ENCODE measurements around the gene GALNT2.

The GALNT2 gene

GRCh38 chr1:230144010-230144614, 77.1 kb downstream of the GALNT2 start:
- Histone ChIP-seq H3K4me3 (ENCODE audit: low read length) (no peak overlapping the region), H3K27ac (ENCODE audit: low read length) (no peak overlapping the region), H3K4me2 (ENCODE audit: low read depth, low read length) (no peak overlapping the region), H4K20me1 (ENCODE audit: insufficient read depth, low read length) (no peaks in the 10 kb centered on the region), H2AFZ (ENCODE audit: low read length) (no peak overlapping the region), H3K9me2 (replicated peaks; ENCODE audit: insufficient read depth, low read length) (no peaks in the 10 kb centered on the region), H3K4me1 (ENCODE audit: low read length) (peaks cover 65% of the 10 kb centered on the region), H3K36me3 (replicated peaks; ENCODE audit: insufficient read depth, low read length) (no peaks in the 10 kb centered on the region), H3F3A (ENCODE audit: insufficient read depth, low read length) (peaks cover 35% of the 10 kb centered on the region), H3K79me2 (ENCODE audit: low read length) (peaks cover 99% of the 10 kb centered on the region), H3K27me3 (replicated peaks; ENCODE audit: insufficient read depth, low read length) (no peaks in the 10 kb centered on the region), H3K9me3 (replicated peaks; ENCODE audit: insufficient read depth, low read length) (no peaks in the 10 kb centered on the region), H3K9ac (ENCODE audit: low read length) (no peak overlapping the region)
- TF ChIP-seq EZH2 (optimal IDR thresholded peaks at IDR 0.05; ENCODE audit: low read depth, low read length), result no peak
- TF ChIP-seq, protein P1, sequence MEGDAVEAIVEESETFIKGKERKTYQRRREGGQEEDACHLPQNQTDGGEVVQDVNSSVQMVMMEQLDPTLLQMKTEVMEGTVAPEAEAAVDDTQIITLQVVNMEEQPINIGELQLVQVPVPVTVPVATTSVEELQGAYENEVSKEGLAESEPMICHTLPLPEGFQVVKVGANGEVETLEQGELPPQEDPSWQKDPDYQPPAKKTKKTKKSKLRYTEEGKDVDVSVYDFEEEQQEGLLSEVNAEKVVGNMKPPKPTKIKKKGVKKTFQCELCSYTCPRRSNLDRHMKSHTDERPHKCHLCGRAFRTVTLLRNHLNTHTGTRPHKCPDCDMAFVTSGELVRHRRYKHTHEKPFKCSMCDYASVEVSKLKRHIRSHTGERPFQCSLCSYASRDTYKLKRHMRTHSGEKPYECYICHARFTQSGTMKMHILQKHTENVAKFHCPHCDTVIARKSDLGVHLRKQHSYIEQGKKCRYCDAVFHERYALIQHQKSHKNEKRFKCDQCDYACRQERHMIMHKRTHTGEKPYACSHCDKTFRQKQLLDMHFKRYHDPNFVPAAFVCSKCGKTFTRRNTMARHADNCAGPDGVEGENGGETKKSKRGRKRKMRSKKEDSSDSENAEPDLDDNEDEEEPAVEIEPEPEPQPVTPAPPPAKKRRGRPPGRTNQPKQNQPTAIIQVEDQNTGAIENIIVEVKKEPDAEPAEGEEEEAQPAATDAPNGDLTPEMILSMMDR (IDR thresholded peaks at IDR 0.05; ENCODE audit: low read length), result no peak
- no peak for TF ChIP-seq EZH2phosphoT487 (IDR thresholded peaks at IDR 0.05; ENCODE audit: low read length)
- no peak for DNase-seq

DNA sequence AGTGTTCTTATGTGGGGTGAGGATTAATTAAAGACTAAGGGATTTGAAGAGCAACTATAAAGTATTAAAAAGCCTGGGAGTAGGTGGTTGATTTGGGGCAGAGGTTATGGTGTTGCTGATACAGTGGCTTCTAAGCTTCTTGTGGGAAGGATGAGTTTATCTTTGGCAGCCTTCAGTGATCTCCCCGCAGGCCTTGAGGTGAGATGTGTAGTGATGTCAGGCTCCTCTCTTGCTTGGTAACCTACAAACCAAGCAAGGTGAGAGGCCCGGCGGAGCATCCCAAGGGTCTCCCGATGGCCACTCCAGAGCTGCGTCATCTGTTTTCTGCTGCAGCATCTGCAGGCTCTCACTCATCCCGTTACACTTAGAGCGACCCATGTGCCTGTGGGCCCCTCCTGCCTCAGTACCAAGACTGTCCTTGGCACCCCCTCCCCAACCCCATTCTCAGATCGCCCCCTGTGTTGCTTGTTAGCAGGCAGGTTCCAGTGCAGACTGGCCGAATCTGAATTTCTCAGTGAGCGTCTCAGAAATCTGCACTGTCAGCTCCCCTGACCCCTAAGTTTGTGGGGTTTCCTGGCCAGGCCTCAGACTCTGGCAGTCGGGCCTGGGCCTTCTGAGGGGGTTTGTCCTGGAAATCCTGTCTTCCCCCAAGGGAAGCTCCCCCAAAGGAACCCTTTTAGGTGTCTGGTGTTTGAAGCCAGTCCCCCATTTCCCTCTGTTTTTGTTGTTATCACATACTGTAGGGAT, 77.9 kb downstream of the GALNT2 start:
- no peak overlapping the region for H3K9ac ChIP-seq (ENCODE audit: low read length)
- H3K27me3 ChIP-seq (replicated peaks; ENCODE audit: insufficient read depth, low read length), result no peaks in the 10 kb centered on the region
- TF ChIP-seq, protein P1 (IDR thresholded peaks at IDR 0.05; ENCODE audit: low read length), result no peak
- H3K79me2 ChIP-seq (ENCODE audit: low read length), result peaks cover 99% of the 10 kb centered on the region
- H3K9me2 ChIP-seq (replicated peaks; ENCODE audit: insufficient read depth, low read length), result no peaks in the 10 kb centered on the region
- H3K4me1 ChIP-seq (ENCODE audit: low read length), result peaks cover 72% of the 10 kb centered on the region
- no peak overlapping the region for H3K4me2 ChIP-seq (ENCODE audit: low read depth, low read length)
- H3K9me3 ChIP-seq (replicated peaks; ENCODE audit: insufficient read depth, low read length), result no peaks in the 10 kb centered on the region
- no peaks in the 10 kb centered on the region for H4K20me1 ChIP-seq (ENCODE audit: insufficient read depth, low read length)
- H3K4me3 ChIP-seq (ENCODE audit: low read length), result no peak overlapping the region
- no peak overlapping the region for H2AFZ ChIP-seq (ENCODE audit: low read length)
- DNase-seq, result no peak
- H3K36me3 ChIP-seq (replicated peaks; ENCODE audit: insufficient read depth, low read length), result no peaks in the 10 kb centered on the region
- peaks cover 43% of the 10 kb centered on the region for H3F3A ChIP-seq (ENCODE audit: insufficient read depth, low read length)
- H3K27ac ChIP-seq (ENCODE audit: low read length), result peak overlapping the region; percentile 81; the same call in 1 of the 2 replicates

DNA sequence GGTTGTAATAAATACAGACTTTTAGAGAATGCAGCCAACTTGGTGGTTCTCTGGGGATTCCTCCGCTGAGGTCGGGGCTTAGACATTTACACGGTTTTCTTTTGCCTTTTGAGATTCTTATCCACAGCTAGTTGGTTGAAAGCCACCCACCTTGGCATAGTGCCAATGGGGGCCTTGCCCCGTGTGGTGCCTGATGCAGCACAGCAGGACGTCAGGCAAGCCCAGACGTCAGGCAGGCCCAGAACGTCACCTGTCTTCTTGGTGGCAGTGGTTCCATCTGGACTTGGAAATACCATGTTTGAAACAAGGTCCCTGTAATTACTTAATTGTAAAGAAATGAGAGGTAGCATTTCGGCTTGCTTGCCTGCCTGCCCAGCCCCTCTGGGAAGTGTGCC, 78.5 kb downstream of the GALNT2 start:
- Histone ChIP-seq H3K9me3 (replicated peaks; ENCODE audit: insufficient read depth, low read length) (no peaks in the 10 kb centered on the region), H3K27ac (ENCODE audit: low read length) (peak overlapping the region; percentile 81), H3K9ac (ENCODE audit: low read length) (peak overlapping the region; percentile 63), H3K27me3 (replicated peaks; ENCODE audit: insufficient read depth, low read length) (no peaks in the 10 kb centered on the region), H3K9me2 (replicated peaks; ENCODE audit: insufficient read depth, low read length) (no peaks in the 10 kb centered on the region), H3K36me3 (replicated peaks; ENCODE audit: insufficient read depth, low read length) (no peaks in the 10 kb centered on the region), H4K20me1 (ENCODE audit: insufficient read depth, low read length) (no peaks in the 10 kb centered on the region), H3K4me1 (ENCODE audit: low read length) (peaks cover 68% of the 10 kb centered on the region), H2AFZ (ENCODE audit: low read length) (peak overlapping the region; percentile 65), H3F3A (ENCODE audit: insufficient read depth, low read length) (peaks cover 49% of the 10 kb centered on the region), H3K4me2 (ENCODE audit: low read depth, low read length) (peak overlapping the region; percentile 91), H3K79me2 (ENCODE audit: low read length) (peaks cover 98% of the 10 kb centered on the region), H3K4me3 (ENCODE audit: low read length) (peak overlapping the region; percentile 49)
- DNase-seq, result no peak
- TF ChIP-seq, protein P1 (IDR thresholded peaks at IDR 0.05; ENCODE audit: low read length), result no peak
- TF ChIP-seq EZH2 (optimal IDR thresholded peaks at IDR 0.05; ENCODE audit: low read depth, low read length) (no peak), EZH2phosphoT487 (IDR thresholded peaks at IDR 0.05; ENCODE audit: low read length) (no peak)

All from MM.1S (cell line).